ENCODE results near the gene ANKDD1A. TPM values are rescaled to one million over a fixed set of nuclear protein-coding genes. Genes with fewer than 3 reads are reported as not detected.

Gene ANKDD1A
- total RNA-seq = 3.5 TPM

DNA sequence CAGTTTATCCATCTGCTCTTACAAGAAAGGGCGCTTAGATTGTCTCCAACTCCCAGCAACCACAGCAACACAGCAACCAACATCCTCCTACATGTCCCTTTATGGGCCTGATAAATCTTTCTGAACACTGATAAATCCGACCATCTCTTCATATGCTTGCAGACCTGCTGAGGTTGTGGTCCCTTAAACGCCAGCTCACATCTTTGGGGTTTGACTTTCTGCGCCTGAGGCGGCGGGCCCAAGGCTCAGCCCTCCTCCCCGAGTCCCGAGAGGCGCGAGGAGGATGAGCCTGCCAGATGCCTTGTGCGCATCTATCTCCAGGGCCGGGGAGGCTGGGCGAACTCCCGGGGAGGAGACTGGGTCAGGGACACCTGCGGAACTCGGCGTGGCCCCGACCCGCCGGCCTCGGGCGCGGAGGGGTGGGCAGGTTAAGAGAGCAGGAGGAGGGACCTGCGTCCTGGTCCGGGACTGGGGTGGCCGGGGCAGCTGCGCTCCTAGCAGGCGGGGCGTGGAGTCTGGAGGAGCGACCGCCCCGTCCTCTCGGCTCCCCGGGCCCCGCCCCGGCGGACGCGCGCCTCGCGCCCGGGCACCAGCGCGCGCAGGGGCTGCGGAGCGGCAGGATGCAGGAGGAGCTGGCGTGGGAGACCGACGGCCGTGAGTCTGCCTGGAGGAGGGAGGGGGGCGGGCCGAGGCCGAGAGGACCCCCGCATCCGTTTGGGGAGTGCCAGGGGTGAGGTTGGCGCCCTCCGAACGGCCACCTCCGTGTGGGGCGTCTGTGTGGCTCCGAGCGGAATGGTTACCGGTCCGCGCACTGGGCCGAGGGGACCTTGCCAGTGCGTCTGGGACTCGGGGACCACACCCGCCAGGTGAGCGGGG lies at the start of gene ANKDD1A:
TSS of gene ANKDD1A (plus strand) at position 592 of the 876 bp plus-strand sequence. CDS start at position 621, 29 bp downstream.
- peak; percentile 36 for DNase-seq (ENCODE audit: low spot score)

DNA sequence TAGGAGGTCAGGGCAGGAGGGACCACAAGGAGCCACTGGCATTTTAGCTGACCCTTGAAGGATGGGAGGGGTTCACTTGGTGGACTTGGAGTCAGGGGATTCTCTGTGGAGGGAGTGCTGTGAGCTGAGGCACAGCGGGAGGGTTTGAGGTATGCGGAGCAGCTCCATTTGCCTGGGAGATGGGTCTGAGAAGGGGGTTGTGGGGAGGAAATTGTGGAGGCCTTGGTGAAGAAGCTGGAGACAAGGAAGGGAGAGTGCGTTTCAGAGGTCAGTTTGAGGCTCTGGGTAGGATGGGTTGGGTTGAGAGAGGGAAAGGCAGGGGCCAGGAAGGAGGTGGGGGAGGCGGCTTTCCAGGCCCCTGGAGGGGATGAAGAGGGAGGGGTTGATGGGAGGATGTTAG lies 49.7 kb upstream of the ANKDD1A start:
- no peak for DNase-seq (ENCODE audit: low spot score)

DNA sequence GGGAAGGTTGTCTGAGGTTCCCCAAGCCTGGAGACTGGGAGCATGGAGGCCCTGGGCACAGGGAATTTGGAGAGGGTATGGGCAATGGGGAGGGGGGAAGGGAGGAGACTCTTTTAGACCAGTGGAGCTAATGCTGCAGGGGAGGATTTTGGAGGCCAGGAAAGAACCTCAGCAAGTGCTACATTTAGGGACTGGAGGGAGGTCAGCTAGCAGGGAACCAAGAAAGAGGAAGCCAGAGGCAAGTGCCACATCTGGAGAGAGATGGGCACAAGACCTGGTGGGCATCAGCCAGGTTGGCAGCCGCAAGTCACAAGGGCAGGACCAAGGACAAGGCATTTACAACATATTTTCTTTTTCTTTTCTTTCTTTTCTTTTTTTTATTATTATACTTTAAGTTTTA lies 49.3 kb upstream of the ANKDD1A start:
- no peak for DNase-seq (ENCODE audit: low spot score)

DNA sequence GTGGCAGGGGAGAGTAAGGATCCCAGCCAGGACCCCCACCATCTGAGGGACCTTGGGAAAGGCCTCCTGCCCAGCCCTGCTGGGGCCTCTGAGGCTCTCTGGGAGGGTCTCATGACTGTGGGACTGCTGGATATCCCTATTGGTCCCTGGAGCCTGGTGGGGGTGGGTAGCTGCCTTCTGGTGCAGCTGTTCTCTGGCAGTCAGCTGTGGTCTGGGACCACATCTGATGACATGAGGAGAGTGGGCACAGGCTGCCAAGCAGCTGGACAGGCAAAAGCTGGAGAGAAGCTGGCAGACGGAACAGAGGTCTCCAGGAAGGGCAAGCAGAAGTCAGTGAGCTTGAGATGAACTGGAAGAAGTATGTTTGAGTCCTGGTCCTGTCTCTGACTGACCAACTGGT lies 47.6 kb upstream of the ANKDD1A start:
- no peak for DNase-seq (ENCODE audit: low spot score)

DNA sequence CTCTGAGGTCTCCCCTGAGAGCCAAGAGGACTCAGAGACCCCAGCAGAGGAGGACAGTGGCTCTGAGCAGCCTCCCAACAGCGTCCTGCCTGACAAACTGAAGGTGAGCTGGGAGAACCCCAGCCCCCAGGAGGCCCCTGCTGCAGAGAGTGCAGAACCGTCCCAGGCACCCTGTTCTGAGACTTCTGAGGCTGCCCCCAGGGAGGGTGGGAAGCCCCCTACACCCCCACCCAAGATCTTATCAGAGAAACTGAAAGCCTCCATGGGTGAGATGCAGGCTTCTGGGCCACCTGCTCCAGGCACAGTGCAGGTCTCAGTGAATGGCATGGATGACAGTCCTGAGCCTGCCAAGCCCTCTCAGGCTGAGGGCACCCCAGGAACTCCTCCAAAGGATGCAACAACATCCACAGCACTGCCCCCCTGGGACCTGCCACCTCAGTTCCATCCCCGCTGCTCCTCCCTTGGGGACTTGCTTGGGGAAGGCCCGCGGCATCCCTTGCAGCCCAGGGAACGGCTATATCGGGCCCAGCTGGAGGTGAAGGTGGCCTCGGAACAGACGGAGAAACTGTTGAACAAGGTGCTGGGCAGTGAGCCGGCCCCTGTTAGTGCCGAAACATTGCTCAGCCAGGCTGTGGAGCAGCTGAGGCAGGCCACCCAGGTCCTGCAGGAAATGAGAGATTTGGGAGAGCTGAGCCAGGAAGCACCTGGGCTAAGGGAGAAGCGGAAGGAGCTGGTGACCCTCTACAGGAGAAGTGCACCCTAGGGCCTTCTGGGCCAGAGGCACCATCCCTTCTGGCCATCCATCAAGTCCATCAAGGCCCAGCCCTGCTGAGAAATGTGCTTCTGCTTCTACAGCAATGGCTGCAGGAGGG lies 46.3 kb upstream of the ANKDD1A start:
- DNase-seq (ENCODE audit: low spot score) = no peak

DNA sequence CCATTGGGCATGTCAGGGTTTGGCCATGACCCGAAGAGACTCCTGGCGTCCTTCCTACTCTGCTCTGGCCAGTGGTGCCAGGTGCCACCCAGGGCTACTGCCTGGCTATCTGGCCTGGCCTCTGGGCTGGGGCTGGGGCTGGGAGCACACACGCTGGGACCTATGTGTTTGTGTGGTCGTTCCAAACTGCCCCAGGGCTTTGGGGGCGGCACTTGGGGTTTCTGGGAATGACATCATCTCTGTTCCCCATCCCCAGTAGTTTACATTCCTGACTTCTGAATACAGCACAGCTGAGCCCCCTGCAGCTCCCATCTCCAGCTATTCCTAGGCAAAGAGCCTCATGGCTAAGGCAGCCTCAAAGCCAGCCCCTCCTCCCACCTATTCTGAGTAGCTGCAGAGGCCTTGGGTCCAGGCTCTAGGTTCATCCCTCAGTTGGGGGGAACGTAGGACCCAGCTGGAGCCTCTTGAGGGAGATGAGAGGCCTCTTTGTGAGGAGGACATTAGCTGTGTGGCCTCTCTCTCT lies 45.6 kb upstream of the ANKDD1A start:
- DNase-seq (ENCODE audit: low spot score) = no peak

DNA sequence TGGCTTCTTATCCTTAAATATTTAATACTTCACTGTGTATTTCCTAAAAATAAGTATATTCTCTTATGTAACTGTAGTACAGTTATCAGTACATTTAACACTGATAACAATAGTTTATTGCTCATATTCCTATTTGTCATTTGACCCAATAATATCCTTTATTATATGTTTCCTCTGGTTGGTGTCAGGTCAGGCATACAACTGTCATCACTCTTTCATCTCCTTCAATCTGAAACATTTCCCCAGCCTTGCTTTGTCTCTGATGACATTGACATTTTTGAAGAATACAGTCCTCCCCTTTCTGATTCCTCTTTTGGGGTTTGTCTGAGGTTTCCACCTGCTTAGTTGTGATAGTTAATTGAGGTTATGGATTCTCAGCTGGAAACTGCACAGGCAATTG lies 42.2 kb upstream of the ANKDD1A start:
- no peak for DNase-seq (ENCODE audit: low spot score)

DNA sequence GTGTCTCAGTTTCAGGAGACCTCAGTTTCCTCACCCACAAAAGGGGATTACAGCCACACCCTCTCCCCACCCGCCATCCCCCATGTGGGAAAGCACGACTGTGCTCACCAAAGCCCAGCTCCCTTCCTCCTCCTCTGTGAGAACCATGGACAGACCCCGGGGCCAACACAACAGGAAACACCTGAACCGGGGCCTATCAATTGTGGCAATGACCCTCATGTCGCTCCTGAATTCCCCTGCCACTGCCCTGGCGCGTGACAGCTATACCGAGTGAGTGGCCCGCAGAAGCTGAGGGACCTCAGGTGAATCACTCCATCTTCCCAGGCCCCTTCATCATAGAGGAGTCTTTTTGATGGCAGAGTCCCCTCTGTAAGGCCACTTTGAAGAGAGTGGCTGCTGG lies 41.3 kb upstream of the ANKDD1A start:
- no peak for DNase-seq (ENCODE audit: low spot score)

DNA sequence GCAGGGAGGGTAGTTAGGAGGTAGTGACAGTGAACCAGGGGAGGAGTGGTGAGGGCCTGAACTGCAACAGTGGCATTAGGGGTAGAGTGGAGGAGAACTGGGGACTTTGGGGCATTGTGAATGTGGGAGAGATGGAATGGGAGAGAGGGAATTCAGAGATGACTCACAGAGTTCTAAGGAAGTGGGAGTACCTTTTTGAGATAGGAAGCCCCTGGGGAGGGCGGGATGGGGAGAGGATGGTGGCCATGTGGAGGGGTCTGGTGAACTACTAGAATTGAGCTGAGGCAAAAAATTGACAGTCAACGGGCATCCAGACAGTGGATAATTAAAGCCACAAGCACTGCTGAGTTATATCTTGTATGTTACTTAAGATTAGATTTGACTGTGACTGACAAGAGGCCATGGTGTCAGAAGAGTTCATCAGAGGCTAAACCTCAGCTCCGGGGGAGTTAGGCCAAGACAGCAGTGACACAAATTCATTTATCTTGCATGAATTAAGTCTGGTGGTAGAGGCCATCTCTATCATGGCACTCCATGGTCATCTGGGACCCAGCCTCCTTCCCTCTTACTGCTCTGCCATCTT lies 36.0 kb upstream of the ANKDD1A start:
- DNase-seq (ENCODE audit: low spot score) = no peak

DNA sequence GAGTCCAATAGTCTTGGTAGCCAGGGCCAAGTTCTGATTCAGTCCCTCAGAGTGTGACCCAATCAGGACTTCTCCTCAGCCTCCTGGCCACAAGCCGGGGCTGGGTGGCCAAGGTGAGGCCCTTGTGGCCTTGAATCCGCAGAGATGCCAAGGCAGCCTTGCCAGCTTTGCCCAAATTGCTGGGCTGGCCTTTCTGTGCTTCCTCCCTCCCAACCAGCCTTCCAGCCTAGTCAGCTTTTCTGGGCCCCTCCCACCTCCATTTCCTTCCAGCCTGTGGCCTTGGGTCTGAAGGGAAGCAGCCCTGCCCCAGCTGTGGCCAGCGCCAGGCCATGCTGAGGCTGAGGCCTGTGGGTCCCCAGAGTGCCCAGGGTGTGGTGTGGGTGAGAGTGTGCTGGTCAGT lies 34.3 kb upstream of the ANKDD1A start:
- DNase-seq (ENCODE audit: low spot score) = peak; percentile 68

DNA sequence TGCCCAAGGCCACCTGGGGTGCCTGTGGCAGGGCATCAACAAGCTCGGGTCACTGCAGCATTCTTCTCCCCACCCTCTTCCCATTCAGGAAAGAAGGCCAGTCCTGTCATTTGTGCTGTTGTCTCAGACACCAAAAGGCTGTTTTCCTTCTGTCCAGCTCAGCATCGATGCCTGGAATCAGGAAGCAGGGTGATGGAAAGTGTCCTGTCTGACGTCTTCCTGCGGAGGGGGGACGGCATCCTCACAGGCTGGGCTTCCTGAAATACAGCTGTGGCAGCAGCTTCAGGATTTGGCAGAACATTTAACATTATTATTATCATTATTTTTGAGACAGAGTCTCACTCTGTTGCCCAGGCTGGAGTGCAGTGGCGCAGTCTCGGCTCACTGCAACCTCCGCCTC lies 33.0 kb upstream of the ANKDD1A start:
- peak; percentile 45 for DNase-seq (ENCODE audit: low spot score)

DNA sequence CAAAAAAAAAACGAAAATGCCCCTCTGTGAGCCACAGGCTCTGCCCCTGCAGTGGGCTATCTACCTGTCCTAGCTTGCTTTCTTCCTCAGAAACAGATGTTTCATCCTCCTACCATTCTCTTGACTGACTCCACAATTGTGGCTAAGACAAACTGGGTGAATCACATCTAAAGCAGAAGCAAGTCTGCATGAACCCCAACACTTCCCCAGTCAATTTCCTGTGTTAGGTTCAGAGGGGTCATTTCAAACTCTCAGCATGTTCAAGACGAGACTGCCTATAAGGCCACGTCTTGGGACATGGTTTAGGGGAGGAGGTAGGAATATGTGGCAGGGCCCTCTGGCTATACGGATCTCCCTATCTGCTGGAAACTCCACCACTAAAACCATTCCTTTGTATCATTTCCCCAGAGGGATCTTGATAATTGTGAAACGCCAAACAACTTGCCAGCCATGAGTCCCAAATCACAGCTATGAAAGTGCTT lies 28.6 kb upstream of the ANKDD1A start:
- no peak for DNase-seq (ENCODE audit: low spot score)

DNA sequence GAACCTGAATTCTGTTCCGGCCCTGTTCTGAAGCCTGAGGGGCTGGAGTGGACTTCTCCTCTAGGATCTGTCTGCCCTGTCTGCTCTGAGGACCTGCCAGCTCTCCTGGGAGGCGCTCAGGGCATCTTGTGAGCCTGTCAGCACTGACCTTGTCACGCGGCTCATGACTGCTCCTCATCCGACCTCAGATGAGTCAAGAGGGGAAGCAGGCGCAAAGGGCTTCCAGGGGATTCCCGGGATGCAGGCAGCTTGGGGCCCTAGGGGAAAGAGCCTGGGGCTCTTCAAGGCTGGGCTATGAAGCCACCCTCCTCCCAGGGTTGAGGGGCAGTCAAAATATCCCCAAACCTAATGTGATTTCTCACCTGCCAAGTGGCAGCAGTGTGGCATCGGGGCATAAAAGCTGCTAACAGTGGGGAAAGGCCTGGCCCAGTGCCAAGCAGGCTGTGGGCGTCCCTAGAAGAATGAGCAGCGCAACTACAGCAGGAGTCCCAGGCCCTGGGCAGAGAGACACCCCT lies 27.6 kb upstream of the ANKDD1A start:
- peak; percentile 48 for DNase-seq (ENCODE audit: low spot score)

DNA sequence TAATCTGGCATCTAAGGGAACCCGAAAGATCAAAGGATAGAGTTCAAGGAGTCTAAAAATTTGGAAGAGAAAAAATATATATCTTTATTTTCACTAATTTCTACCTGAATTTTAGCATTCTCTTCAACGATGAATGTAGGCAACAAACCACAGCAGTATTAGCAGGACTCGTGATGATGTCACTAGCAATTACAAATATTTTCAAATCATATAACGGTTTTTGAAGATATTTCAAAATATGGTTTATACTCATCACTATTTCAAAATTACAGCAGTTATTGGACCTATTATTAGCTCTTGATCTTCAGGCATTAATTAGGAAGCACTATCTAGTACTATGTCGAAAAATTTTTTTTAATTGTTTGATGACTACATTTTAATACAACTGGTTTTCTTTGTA lies 27.0 kb upstream of the ANKDD1A start:
- no peak for DNase-seq (ENCODE audit: low spot score)

DNA sequence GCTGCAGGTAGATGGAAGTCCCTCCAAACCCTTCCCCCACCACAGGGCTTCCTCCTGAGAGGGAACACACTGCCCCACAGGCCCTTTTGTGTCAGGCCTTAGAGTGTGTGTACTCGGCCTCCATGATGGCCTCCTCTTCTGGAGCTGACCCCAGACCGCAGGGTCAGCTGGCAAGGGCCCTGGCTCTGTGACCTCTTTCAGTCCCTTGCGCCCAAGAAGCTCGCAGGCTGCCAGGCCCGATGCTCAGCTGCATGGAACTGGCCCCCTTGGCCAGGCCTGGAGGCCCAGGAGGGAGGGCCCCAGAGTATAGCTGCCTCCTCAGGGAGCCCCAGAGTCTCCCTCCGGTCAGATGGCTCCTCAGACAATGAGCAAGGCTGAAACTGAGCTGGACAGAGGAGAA lies 23.4 kb upstream of the ANKDD1A start:
- no peak for DNase-seq (ENCODE audit: low spot score)

DNA sequence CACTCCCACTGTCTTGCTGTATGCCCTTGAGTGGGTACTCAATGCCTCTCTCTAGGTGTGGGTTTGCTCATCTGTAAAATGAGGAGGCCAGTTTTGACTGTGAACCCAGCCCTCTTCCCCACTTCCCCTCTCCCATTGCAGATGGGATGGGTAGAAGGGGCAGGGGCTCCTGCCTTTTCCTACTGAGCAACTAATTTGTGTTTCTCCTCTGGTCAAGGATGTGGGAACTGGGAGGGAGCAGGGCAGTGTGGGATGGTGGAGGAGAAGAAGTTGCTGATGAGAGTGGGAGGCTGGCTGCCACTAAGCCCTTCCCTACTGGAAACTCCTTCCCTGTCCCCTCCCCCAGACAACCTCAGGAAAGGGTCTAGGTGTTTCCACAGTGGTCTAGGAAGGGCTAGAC lies 20.1 kb upstream of the ANKDD1A start:
- DNase-seq (ENCODE audit: low spot score) = no peak

DNA sequence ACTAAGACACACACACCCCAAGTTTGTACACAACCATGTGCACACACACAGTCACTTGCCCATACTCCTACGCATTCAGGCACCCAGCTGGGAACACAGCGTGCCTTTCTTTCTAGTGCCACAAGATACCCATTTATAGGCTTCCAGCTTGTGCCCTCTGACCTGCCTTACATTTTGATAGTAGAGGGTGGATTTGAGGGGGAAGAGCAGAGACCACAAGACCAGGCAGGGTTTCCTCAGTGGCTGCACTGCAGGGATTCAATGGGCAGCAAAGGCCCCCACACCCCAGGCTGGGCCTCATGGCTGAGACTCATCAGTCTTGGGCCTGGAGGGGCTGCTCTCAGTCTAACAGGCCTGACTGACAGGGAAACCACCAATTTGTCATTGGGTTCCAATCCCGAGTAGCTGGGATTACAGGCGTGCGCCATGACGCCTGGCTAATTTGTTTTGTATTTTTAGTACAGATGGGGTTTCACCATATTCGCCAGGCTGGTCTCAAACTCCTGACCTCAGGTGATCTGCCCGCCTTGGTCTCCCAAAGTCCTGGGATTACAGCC lies 18.8 kb upstream of the ANKDD1A start:
- no peak for DNase-seq (ENCODE audit: low spot score)

DNA sequence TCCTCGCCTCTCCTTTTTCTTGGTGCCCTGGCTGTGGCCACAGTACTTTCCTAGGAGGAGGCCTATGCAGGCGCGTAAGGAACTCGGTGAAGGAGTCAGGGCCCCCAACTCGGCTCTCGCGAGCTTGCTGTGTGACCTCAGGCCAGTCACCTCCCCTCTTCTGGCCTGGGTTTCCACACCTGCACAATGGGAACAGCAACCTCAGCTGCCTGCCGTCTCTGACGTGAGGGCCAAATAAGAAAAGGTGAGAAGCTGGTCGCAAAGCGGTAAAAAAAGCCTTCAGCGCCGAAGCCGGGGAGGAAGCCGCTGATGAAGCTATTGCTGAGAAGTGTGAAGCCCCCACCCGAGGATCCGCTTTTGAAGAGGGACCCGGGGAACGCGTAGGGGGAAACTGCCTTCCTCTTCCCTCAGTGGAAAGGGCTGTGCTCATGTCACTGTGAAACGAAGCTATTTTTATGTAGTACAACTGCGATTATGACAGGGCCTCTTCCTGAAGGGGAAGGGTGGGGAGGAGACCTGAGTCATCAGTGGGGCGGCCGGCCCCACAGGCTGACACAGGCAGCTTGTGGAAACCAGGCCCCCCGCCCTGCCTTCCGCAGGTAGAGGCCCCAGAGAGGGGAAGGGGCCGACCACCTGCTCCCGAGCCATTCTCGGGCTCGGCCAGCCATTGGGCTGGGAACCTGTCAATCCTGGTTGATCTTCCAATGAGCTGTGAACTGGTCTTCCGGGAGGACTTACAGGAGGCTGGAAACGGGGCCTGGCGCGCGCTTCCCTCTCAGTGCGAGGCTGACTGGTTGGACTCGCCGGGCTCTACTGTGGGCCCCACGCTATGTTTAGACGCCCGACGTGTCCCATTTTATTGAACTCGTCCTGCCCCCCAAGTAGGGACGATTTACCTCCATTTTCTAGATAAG lies 18.0 kb upstream of the ANKDD1A start:
- peak; percentile 96 for DNase-seq (ENCODE audit: low spot score)

DNA sequence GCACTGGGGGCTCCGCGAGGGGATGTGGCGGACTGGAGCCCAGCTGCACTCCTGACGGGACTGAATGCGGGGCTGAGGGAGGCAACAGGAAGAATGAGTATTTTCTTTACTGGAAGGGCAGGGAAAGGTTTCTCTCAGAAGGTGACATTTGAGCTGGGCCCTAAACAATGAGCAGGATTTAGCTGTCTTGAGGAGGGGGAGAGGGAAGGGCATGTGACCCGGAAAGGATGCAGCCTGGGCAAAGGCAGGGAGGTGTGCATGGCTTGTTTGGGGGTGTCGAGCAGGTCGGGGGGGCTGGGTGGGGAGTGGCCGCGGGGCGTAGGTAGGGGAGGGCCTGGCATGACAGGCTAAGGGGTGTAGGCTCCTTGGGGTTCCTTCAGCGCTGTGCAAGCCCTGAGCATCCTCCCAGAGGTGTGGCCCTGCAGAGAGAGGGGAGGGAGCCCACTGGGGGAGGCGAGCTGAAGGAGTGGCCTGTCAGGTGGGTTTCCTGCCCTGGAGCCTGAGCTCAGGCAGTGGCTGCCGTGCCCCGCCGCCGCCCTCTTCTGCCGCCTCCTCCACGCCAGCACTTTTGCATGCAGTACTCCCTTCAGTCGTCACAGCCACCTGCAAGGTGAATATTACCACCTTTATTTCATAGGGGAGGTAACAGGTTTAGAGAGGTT lies 17.2 kb upstream of the ANKDD1A start:
- DNase-seq (ENCODE audit: low spot score) = peak; percentile 43

Measured in mucosa of gallbladder (tissue), 1 donor.